SK-N-SH (cell line): ENCODE data around the gene MUC16. TPM values are rescaled to one million over a fixed set of nuclear protein-coding genes. Genes with fewer than 3 reads are reported as not detected.
"Not testable (repeated sequence)": the region's sequence is repeated elsewhere in the genome, so short reads cannot be mapped to it uniquely, and the experiment has no call there.

ENCODE experiments used
- CTCF ChIA-PET: fragments of 300-600, 350-600 bp; formaldehyde crosslinking; extraction: SDS; loops from one replicate; lab custom pipeline; 2021; lab: Yijun Ruan, JAX
- POLR2A ChIA-PET: fragments of 350-600 bp; sonication (Branson Sonifier 250); formaldehyde crosslinking; extraction: SDS; loops from one replicate; lab custom pipeline; 2020; ENCODE audit warnings: antibody characterized with exemption, inconsistent platforms; lab: Yijun Ruan, JAX
- DNase-seq: peaks from one replicate; pipeline ENCODE4 v3.0.0; 2012
- H2AFZ ChIP-seq: fragments of 200-600 bp; sonication (generic); 2 replicates; pipeline ENCODE4 v1.8.1; 2016; ENCODE audit warnings: antibody characterized with exemption, mild to moderate bottlenecking, low read depth
- H3F3A ChIP-seq: fragments of 200-600 bp; sonication (generic); replicated peaks from 2 replicates; pipeline ENCODE3; 2016; ENCODE audit warnings: antibody characterized with exemption, mild to moderate bottlenecking; ENCODE audit not compliant: insufficient read depth
- H3K27ac ChIP-seq, 2 experiments: fragments of 200-500 bp in 1 of 2; fragments of 200-600 bp in 1 of 2; sonication (Bioruptor generic) in 1 of 2; sonication (generic), shearing (Covaris generic) in 1 of 2; 2 replicates each; pipeline versions ENCODE4 v1.5.1 to v1.6.1; 2014 to 2016; ENCODE audit warnings: low read depth in 2 of 2, inconsistent platforms in 1 of 2, low read length in 1 of 2, mild to moderate bottlenecking in 1 of 2, mixed read lengths in 1 of 2
- H3K27me3 ChIP-seq: fragments of 200-600 bp; sonication (generic), shearing (Covaris generic); 2 replicates; pipeline ENCODE4 v1.6.1; 2016; ENCODE audit warnings: mixed run types; ENCODE audit not compliant: insufficient read depth
- H3K36me3 ChIP-seq, 2 experiments: fragments of 200-500 bp in 1 of 2; fragments of 200-600 bp in 1 of 2; sonication (Bioruptor generic) in 1 of 2; sonication (generic) in 1 of 2; replicated peaks in 1 of 2; 2 replicates each; pipeline versions ENCODE3 to v1.5.1; 2014 to 2016; ENCODE audit warnings: low read length in 1 of 2, mild to moderate bottlenecking in 1 of 2; ENCODE audit not compliant: insufficient read depth in 2 of 2, control insufficient read depth in 1 of 2
- H3K4me1 ChIP-seq, 2 experiments: fragments of 200-500 bp in 1 of 2; fragments of 200-600 bp in 1 of 2; sonication (Bioruptor generic) in 1 of 2; sonication (generic), shearing (Covaris generic) in 1 of 2; 2 replicates each; pipeline versions ENCODE4 v1.5.1 to v1.6.1; 2014 to 2016; ENCODE audit warnings: low read depth in 1 of 2, low read length in 1 of 2, mixed run types in 1 of 2; ENCODE audit not compliant: insufficient read depth in 2 of 2, control insufficient read depth in 1 of 2
- H3K4me2 ChIP-seq: fragments of 200-600 bp; sonication (generic), shearing (Covaris generic); 2 replicates; pipeline ENCODE4 v1.6.1; 2017; ENCODE audit warnings: mixed run types
- H3K4me3 ChIP-seq, 2 experiments: fragments of 200-500 bp in 1 of 2; fragments of 200-600 bp in 1 of 2; sonication (Bioruptor generic) in 1 of 2; sonication (generic), shearing (Covaris generic) in 1 of 2; 2 replicates each; pipeline versions ENCODE4 v1.5.1 to v1.8.1; 2014 to 2016; ENCODE audit warnings: low read depth in 2 of 2, inconsistent platforms in 1 of 2, low read length in 1 of 2, mild to moderate bottlenecking in 1 of 2, mixed read lengths in 1 of 2, moderate library complexity in 1 of 2
- H3K79me2 ChIP-seq: fragments of 200-600 bp; sonication (generic); 2 replicates; pipeline ENCODE4 v1.8.1; 2017; ENCODE audit warnings: mild to moderate bottlenecking; ENCODE audit not compliant: insufficient read depth
- H3K9ac ChIP-seq: fragments of 200-600 bp; sonication (generic); 2 replicates; pipeline ENCODE4 v1.6.1; 2017; ENCODE audit warnings: mixed run types
- H3K9me2 ChIP-seq: fragments of 200-600 bp; sonication (generic); 2 replicates; pipeline ENCODE4 v1.6.1; 2017; ENCODE audit warnings: mixed run types
- H3K9me3 ChIP-seq: fragments of 200-600 bp; sonication (generic); 2 replicates; pipeline ENCODE4 v1.6.1; 2017; ENCODE audit warnings: mixed run types, mild to moderate bottlenecking, moderate library complexity
- H4K20me1 ChIP-seq: fragments of 200-600 bp; sonication (generic); 2 replicates; pipeline ENCODE4 v1.6.1; 2017; ENCODE audit warnings: mild to moderate bottlenecking, mixed run types; ENCODE audit not compliant: insufficient read depth
- CHD2 ChIP-seq: fragments of 150-350 bp; IDR thresholded peaks from 2 replicates; pipeline ENCODE4 v1.6.1; 2018; ENCODE audit warnings: low read length; ENCODE audit not compliant: partially characterized antibody
- EZH2phosphoT487 ChIP-seq: fragments of 200-600 bp; sonication (generic); IDR thresholded peaks from 2 replicates; pipeline ENCODE4 v1.6.1; 2017; ENCODE audit warnings: low read depth, mixed run types, mild to moderate bottlenecking, antibody characterized with exemption, moderate library complexity, borderline replicate concordance
- FOXM1 ChIP-seq: IDR thresholded peaks from 2 replicates; pipeline ENCODE4 v1.4.0; 2012; ENCODE audit warnings: low read depth, mild to moderate bottlenecking
- GATA2 ChIP-seq: sonication (generic); formaldehyde crosslinking; IDR thresholded peaks from 2 replicates; pipeline ENCODE4 v1.5.0; 2020; ENCODE audit warnings: mild to moderate bottlenecking, missing genetic modification reagents
- MAX ChIP-seq: IDR thresholded peaks from 2 replicates; pipeline ENCODE4 v1.4.0; 2012; ENCODE audit warnings: low read depth
- MEF2A ChIP-seq: IDR thresholded peaks from 2 replicates; pipeline ENCODE4 v1.4.0; 2012; ENCODE audit warnings: low read depth, borderline replicate concordance
- RCOR1 ChIP-seq: fragments of 150-350 bp; IDR thresholded peaks from 2 replicates; pipeline ENCODE4 v1.6.1; 2017; ENCODE audit warnings: antibody characterized with exemption, low read length
- REST ChIP-seq: IDR thresholded peaks from 2 replicates; pipeline ENCODE4 v1.6.1; 2012; ENCODE audit warnings: mild to moderate bottlenecking, low read depth, low read length, moderate library complexity
- RFX5 ChIP-seq: IDR thresholded peaks from 2 replicates; pipeline ENCODE4 v1.6.1; 2012; ENCODE audit warnings: mild to moderate bottlenecking, improper control_type of control experiment, low read length
- SIN3A ChIP-seq: IDR thresholded peaks from 2 replicates; pipeline ENCODE4 v1.6.1; 2012; ENCODE audit warnings: low read depth, mild to moderate bottlenecking, low read length, moderate library complexity, borderline replicate concordance
- TAF1 ChIP-seq: IDR thresholded peaks from 2 replicates; pipeline ENCODE4 v1.6.1; 2012; ENCODE audit warnings: low read depth, mild to moderate bottlenecking, low read length, moderate library complexity, borderline replicate concordance
- TEAD4 ChIP-seq: IDR thresholded peaks from 2 replicates; pipeline ENCODE4 v1.4.0; 2012; ENCODE audit warnings: mild to moderate bottlenecking, borderline replicate concordance; ENCODE audit not compliant: insufficient read depth
- USF2 ChIP-seq: fragments of 150-350 bp; IDR thresholded peaks from 2 replicates; pipeline ENCODE4 v1.6.1; 2017; ENCODE audit warnings: antibody characterized with exemption, low read length, low read depth, borderline replicate concordance
- ZBTB33 ChIP-seq: IDR thresholded peaks from 2 replicates; pipeline ENCODE4 v1.4.0; 2012; ENCODE audit warnings: low read depth, borderline replicate concordance
- WGBS: methylation state at CpG from one replicate; pipeline ENCODE4 v1.1.6; 2017; ENCODE audit warnings: low lambda C conversion rate; 5-methylcytosine and 5-hydroxymethylcytosine counted together
- polyA plus RNA-seq, 3 experiments: library from polyadenylated mRNA; depleted of rRNA; stranded (reverse); fragments of >200 nt; gene quantifications; 2 replicates each; pipeline ENCODE4 v1.2.3, GENCODE V29; 2012

MUC16 gene
- polyA plus RNA-seq, 1 of the 3 experiments (the other 2 are of a cell fraction), result not detected

GRCh38 chr19:9057505-9058258 is 47.5 kb upstream of the MUC16 start:
- Histone ChIP-seq H3K4me2 (no peak overlapping the region), H3K9ac (no peak overlapping the region), H3F3A (no peaks in the 10 kb centered on the region), H2AFZ (no peak overlapping the region), H3K36me3 (no peaks in the 10 kb centered on the region), H3K9me2 (no peaks in the 10 kb centered on the region)
- TF ChIP-seq MEF2A (no peak), TAF1 (no peak), TEAD4 (no peak), USF2 (no peak)
- TF ChIP-seq, all 33 proteins: peak for 0
- 30% methylated on average over 4 of the region's 4 CpGs for WGBS
- Histone ChIP-seq H3K4me1 (peaks cover 0 to 4% of the 10 kb centered on the region in 2 experiments; a peak in 1 of 4 replicates), H3K27ac (no peak overlapping the region), H3K79me2 (no peaks in the 10 kb centered on the region), H3K4me3 (no peak overlapping the region), H3K27me3 (peaks cover 5% of the 10 kb centered on the region; the same call in 1 of the 2 replicates), H4K20me1 (no peaks in the 10 kb centered on the region), H3K9me3 (no peaks in the 10 kb centered on the region)
- ChIA-PET CTCF (no interaction called here), POLR2A (no interaction called here)
- DNase-seq, result no peak

GRCh38 chr19:9056131-9056530 is 45.9 kb upstream of the MUC16 start:
- H3K36me3 ChIP-seq, H3K4me2 ChIP-seq, H4K20me1 ChIP-seq, POLR2A ChIA-PET, H3K4me1 ChIP-seq, CTCF ChIA-PET, H3K27me3 ChIP-seq, H3K9ac ChIP-seq, H3F3A ChIP-seq, H3K9me3 ChIP-seq, H3K79me2 ChIP-seq, H2AFZ ChIP-seq, DNase-seq, H3K27ac ChIP-seq, H3K9me2 ChIP-seq, H3K4me3 ChIP-seq: not testable (repeated sequence)
- 49% methylated on average over 9 of the region's 9 CpGs for WGBS

- peaks cover 0 to 4% of the 10 kb centered on the region in 2 experiments; a peak in 1 of 4 replicates for H3K4me1 ChIP-seq
- H3K4me3 ChIP-seq, result no peak overlapping the region
- H3K9me3 ChIP-seq, result no peaks in the 10 kb centered on the region
- H3K9me2 ChIP-seq, result no peaks in the 10 kb centered on the region
- peaks cover 13% of the 10 kb centered on the region; the same call in 1 of the 2 replicates for H3K27me3 ChIP-seq
- H3K27ac ChIP-seq, result no peak overlapping the region
- CTCF ChIA-PET, result no interaction called here
- no peak overlapping the region for H3K9ac ChIP-seq
- H3K36me3 ChIP-seq, result no peaks in the 10 kb centered on the region
- 28% methylated on average over 8 of the region's 8 CpGs for WGBS
- no peak overlapping the region for H2AFZ ChIP-seq
- no peak overlapping the region for H3K4me2 ChIP-seq
- DNase-seq, result no peak
- H4K20me1 ChIP-seq, result no peaks in the 10 kb centered on the region
- no peaks in the 10 kb centered on the region for H3K79me2 ChIP-seq
- H3F3A ChIP-seq, result no peaks in the 10 kb centered on the region
- POLR2A ChIA-PET, result no interaction called here
- no peak for TF ChIP-seq FOXM1
- no peak for TF ChIP-seq RFX5
- TF ChIP-seq CHD2, result no peak
- no peak for TF ChIP-seq GATA2 (CRISPR knock-in tag)
- no peak for TF ChIP-seq RCOR1
- no peak for TF ChIP-seq MAX
- no peak for TF ChIP-seq SIN3A
- TF ChIP-seq ZBTB33, result no peak
- no peak for TF ChIP-seq EZH2phosphoT487
- no peak for TF ChIP-seq REST
Measured at GRCh38 chr19:9054765-9055164, 44.6 kb upstream of the MUC16 start.
